HG03060 (cell line): Measurements from ENCODE around the gene SENP8.
"Not testable (repeated sequence)": the region's sequence is repeated elsewhere in the genome, so short reads cannot be mapped to it uniquely, and the experiment has no call there.

Experiments used
- ATAC-seq: cut with Tn5 transposase; IDR thresholded peaks from one replicate; pipeline ENCODE4 v1.9.1; 2021; ENCODE audit warnings: low read depth, moderate number of reproducible peaks; ENCODE audit not compliant: unreplicated experiment

SENP8 gene

GRCh38 chr15:72154316-72154715 lies 36.1 kb downstream of the SENP8 start:
- ATAC-seq, result no peak

GRCh38 chr15:72155003-72155621 lies 36.9 kb downstream of the SENP8 start:
- ATAC-seq, result no peak

DNA sequence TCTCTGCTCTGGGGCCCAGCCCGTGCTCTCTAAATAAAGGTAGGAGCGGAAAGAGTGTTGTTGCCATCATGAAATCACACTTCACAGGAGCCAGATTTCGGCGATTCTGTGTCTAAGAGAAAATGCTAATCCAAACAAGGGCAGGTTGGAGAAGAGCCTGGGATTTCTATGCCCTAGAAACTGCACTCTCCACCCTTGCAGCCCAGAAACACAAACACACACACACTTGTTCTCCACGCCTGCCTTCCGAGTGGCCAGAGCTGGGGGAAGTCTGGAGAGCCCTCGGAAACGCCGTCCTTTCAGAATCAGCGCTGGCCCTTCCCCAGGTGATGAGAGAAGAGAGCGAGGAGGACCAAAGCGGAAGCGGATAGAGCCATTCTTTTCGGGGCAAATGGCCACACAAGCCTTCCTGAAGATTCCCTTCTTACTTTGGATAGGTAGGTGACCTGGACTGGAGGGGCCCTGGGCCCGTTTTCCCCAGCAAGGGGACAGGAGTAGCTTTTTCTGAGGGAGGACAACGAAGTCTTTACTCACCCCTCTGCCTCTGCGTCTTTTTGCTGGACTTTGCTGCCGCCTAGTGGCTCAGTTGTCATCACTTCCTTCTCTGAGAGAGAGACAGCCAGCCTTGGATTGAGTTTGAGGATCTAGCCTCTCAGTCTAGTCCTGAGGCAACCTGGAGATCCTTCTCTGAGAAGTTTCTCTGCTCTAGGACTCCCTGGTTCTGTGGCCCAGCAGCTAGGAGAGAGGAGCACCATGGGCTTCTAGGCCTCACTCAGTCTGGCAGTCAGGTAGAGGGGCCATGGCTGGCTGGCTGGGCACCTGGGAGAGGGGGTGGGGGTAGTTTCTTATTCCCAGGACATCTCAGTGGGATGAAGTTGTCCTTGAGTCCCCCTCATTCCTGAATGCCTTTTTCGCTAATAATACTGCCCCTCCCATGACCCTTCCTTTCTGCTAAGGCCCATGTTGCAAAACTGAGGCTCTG lies 37.7 kb downstream of the SENP8 start:
- ATAC-seq, result no peak

GRCh38 chr15:72156928-72157327 lies 38.7 kb downstream of the SENP8 start:
- no peak for ATAC-seq

GRCh38 chr15:72160696-72161245 lies 42.6 kb downstream of the SENP8 start:
- no peak for ATAC-seq

GRCh38 chr15:72161361-72162132 lies 43.3 kb downstream of the SENP8 start:
- ATAC-seq, result no peak

GRCh38 chr15:72162569-72162968 lies 44.4 kb downstream of the SENP8 start:
- ATAC-seq, result no peak

- ATAC-seq, result no peak
These were observed 45.5 kb downstream of the SENP8 start for GRCh38 chr15:72163719-72164118.

GRCh38 chr15:72166716-72167417 lies 48.7 kb downstream of the SENP8 start:
- no peak for ATAC-seq

DNA sequence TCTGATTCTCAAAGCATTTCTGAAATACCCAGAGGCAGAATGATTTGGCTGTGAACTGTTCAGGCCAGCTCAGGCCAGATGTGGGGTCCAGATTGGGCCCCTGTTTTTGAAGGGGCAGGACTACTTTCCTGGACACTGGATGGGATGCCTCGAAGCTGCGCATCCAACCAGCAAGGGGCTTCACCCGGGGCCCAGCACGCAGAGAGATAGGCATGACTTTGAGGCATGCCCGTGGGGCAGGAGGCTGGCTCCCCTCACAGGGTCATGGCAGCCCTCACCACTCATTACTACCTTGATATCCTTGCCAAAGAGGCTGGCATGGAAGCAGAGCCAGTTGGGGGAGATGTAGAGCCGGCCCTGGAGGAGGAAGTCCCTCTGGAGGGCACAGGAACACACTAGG lies 49.2 kb downstream of the SENP8 start:
- ATAC-seq, result no peak

DNA sequence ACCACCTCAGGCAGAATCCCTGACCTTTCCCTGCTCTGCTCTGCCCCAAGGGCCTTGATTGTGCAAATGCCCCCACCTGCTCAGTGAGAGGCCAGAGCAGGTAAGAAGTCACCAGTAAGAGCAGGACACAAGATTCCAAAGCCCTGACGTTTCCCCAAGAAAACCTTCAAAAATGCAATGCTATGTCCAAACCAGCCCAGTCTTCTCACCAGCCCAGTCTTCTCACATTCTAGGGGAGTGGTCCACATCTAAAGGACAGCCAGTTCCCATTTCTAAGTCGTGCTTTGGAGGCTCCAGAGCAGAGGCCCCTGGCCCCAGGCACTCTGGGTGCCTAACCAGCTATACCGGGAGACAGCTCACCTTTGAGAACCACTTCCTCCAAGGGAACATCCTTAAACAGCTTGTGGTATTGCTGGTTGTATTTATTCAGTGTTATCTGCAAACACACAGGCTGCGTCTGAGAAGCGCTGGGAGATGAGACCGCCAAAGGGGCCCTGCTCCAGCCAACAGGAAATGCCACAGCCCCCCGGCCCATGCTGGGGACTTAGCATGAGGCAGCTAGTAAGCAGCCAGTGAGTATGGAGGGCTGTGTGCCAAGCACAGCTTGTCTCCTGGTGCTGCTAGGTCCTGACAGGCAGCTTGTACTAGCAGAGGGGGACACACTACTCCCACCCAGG lies 50.1 kb downstream of the SENP8 start:
- no peak for ATAC-seq

DNA sequence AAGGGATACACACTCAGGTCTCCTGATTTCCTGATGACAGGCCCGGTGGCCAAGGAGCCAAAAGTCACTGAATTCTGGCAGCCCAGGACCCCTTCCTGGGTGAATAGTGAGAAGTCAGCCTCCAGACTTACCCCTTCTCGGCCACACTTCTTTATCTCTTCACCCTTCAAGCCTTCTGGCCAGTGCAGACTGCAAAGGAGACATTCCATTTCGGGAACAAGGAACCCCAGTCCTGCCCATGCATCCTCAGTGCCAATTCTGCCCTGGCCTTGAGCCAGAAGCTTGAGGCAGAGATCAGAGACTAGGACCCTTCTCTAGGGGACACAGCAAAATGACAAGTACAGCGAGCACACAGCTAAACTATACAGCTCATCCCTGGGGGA lies 50.6 kb downstream of the SENP8 start:
- no peak for ATAC-seq

- ATAC-seq, result no peak
These were observed 51.2 kb downstream of the SENP8 start for GRCh38 chr15:72169236-72169920.

- no peak for ATAC-seq
These were observed 51.9 kb downstream of the SENP8 start for GRCh38 chr15:72169921-72170611.

- no peak for ATAC-seq
These were observed 52.5 kb downstream of the SENP8 start for GRCh38 chr15:72170691-72171090.

DNA sequence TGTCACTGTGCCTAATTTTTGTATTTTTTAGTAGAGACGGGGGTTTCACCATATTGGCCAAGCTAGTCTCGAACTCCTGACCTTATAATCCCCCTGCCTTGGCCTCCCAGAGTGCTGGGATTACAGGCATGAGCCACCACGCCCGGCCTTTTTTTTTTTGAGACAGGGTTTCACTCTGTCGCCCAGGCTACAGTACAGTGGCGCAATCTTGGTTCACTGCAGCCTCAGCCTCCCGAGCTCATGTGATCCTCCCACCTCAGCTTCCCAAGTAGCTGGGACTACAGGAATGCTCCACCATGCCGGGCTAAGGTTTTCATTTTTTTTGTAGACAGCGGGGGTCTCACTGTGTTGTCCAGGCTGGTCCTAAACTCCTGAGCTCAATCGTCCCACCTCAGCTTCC lies 53.8 kb downstream of the SENP8 start:
- ATAC-seq, result not testable (repeated sequence)

- no peak for ATAC-seq
These were observed 54.6 kb downstream of the SENP8 start for GRCh38 chr15:72172796-72173195.

DNA sequence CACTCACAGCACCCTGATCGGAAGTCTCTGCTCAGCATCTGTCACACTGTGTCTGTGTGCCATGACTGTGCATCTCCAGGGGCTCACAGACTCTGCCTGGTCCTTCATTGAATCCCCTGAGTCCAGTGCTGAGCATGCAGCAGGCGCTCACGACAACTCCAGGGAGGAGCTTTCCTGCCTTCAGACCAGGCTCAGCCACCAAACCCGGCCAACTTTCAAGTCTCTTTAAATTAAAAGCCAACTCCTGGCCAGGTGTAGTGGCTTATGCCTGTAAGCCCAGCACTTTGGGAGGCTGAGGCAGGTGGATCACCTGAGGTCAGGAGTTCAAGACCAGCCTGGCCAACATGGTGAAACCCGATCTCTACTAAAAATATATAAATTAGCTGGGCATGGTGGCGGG lies 55.2 kb downstream of the SENP8 start:
- ATAC-seq, result no peak
